Spleen (tissue), 11 donors: Measurements from ENCODE around the gene KLHDC3. TPM values are rescaled to one million over a fixed set of nuclear protein-coding genes. Genes with fewer than 3 reads are reported as not detected.

ENCODE experiments used
- DNase-seq: peaks from one replicate; pipeline ENCODE4 v3.0.0-alpha.2; 2020
- H3K27ac ChIP-seq, 8 donors: fragments of 200-600 bp; sonication (generic) in 7 of 8; 1 replicate in 4 of 8; 2 replicates in 4 of 8; pipeline versions ENCODE4 v1.5.0 to v1.8.0; 2016 to 2021; ENCODE audit warnings: inconsistent platforms in 4 of 8, mild to moderate bottlenecking in 4 of 8, moderate library complexity in 1 of 8
- H3K27me3 ChIP-seq, 7 donors: fragments of 200-600 bp; sonication (generic) in 6 of 7; replicated peaks in 1 of 7; 1 replicate in 4 of 7; 2 replicates in 3 of 7; pipeline versions ENCODE4 v1.5.0 to v1.8.0; 2016 to 2021; ENCODE audit warnings: inconsistent platforms in 3 of 7, mild to moderate bottlenecking in 1 of 7
- H3K36me3 ChIP-seq, 6 donors: fragments of 200-600 bp; sonication (generic) in 5 of 6; 1 replicate in 4 of 6; 2 replicates in 2 of 6; pipeline versions ENCODE4 v1.5.0 to v1.8.0; 2016 to 2021; ENCODE audit warnings: inconsistent platforms in 2 of 6
- H3K4me1 ChIP-seq, 6 donors: fragments of 200-600 bp; sonication (generic) in 5 of 6; 1 replicate in 3 of 6; 2 replicates in 3 of 6; pipeline versions ENCODE4 v1.5.0 to v1.8.0; 2016 to 2021; ENCODE audit warnings: inconsistent platforms in 3 of 6
- H3K4me3 ChIP-seq, 8 donors: fragments of 200-600 bp; sonication (generic) in 7 of 8; 1 replicate in 4 of 8; 2 replicates in 4 of 8; pipeline versions ENCODE4 v1.5.0 to v1.8.0; 2016 to 2021; ENCODE audit warnings: inconsistent platforms in 4 of 8, mild to moderate bottlenecking in 4 of 8, moderate library complexity in 2 of 8
- H3K9me3 ChIP-seq, 8 donors: fragments of 200-600 bp; sonication (generic) in 7 of 8; 1 replicate in 4 of 8; 2 replicates in 4 of 8; pipeline versions ENCODE4 v1.5.0 to v1.8.0; 2016 to 2021; ENCODE audit warnings: inconsistent platforms in 4 of 8
- CTCF ChIP-seq, 11 experiments: fragments of 200-600 bp in 7 of 11; fragments of 450-650 bp in 4 of 11; sonication (generic) in 4 of 11; IDR thresholded peaks in 8 of 11; conservative IDR thresholded peaks in 3 of 11; 1 replicate in 7 of 11; 2 replicates in 4 of 11; pipeline versions ENCODE4 v1.4.0 to v1.8.0; 2016 to 2021; ENCODE audit warnings: antibody characterized with exemption in 11 of 11, inconsistent platforms in 4 of 11, mild to moderate bottlenecking in 1 of 11
- POLR2A ChIP-seq, 3 donors: fragments of 450-650 bp; IDR thresholded peaks; one replicate each; pipeline ENCODE4 v1.5.1; 2017; ENCODE audit warnings: antibody characterized with exemption in 3 of 3, mild to moderate bottlenecking in 1 of 3
- POLR2AphosphoS5 ChIP-seq, 3 donors: sonication (generic); formaldehyde crosslinking; IDR thresholded peaks; one replicate each; pipeline ENCODE4 v1.5.1; 2017; ENCODE audit warnings: antibody characterized with exemption in 3 of 3
- WGBS, 5 donors: extraction: QIAGEN DNeasy Blood & Tissue Kit in 3 of 5; methylation state at CpG; one replicate each; pipeline versions ENCODE4 v1.1.5 to v1.1.7; 2013 to 2018; 5-methylcytosine and 5-hydroxymethylcytosine counted together
- intact Hi-C: fragments of 100-400 bp; cut with DNase I; formaldehyde crosslinking; loops from one replicate; pipeline ENCODE4 v1.15.0; 2023; ENCODE audit warnings: low total_unique reads
- polyA plus RNA-seq, 3 donors: library from polyadenylated mRNA; stranded (reverse); fragments of 200-250 nt; gene quantifications; one replicate each; pipeline ENCODE4 v1.2.1, GENCODE V29; 2013
- total RNA-seq, 7 donors: library from RNA; depleted of rRNA in 3 of 7; stranded (reverse); fragments of >200 nt in 3 of 7; fragmentation: NEBNext Ultra II Directional in 4 of 7; extraction: Animal tissue kit (Norgen Biotek cat#: 25700) in 4 of 7; gene quantifications; one replicate each; pipeline versions ENCODE4 v1.1.0 to v1.2.1, GENCODE V29; 2016 to 2021
- donor health status: healthy with polysubstance abuse.
- donor health status: DM: no; HTN: no; CAD: no; lungs with moderate emphysema.
- donor health status: DM: no; HTN: no; CAD: no.
- donor health status: Bipolar disorder and iron deficiency.
- donor health status: healthy.
- donor health status: DM: no; HTN: no; CAD: no.
- donor health status: DM: yes; HTN: yes; CAD: no.

KLHDC3 gene
- total and polyA plus RNA-seq, 10 donors, result 37.3 to 89.2 (median 66.0) TPM

DNA sequence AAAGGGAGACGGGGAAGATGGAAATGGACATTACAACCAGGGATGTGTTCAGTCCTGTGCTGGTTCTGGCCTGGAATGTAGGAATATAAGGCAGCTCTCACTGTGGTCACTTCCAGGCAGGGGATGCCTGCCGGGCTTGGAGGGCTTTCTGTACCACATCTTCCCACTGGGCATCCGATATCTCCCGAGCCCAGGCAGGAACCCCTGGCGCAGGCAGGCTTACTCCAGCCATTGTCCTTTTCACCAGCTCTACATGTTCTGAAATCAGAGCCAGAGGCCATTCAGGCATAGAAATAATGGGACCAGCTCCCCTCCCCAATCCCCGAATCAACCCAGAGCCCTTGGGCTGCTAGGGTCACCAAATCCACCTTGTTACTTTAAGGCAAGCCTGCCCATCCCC is 1.7 kb upstream of the KLHDC3 start:
- Histone ChIP-seq H3K36me3 (peaks cover 0 to 68% (median 50%) of the 10 kb centered on the region in 6 donors), H3K4me1 (peaks cover 36 to 68% (median 45%) of the 10 kb centered on the region in 6 donors), H3K27me3 (no peaks in the 10 kb centered on the region), H3K27ac (peak overlapping the region in 3 of 8 donors; percentile 83 to 91 (median 90)), H3K4me3 (peak overlapping the region in 2 of 8 donors; percentile 89 to 90), H3K9me3 (no peaks in the 10 kb centered on the region)
- 82 to 91% (median 89%) methylated on average over 6 of the region's 6 CpGs for WGBS, 5 donors
- DNase-seq, result no peak
- TF ChIP-seq POLR2AphosphoS5 (IDR thresholded peaks at IDR 0.05), result no peak
- intact Hi-C loops, result no loop called here

DNA sequence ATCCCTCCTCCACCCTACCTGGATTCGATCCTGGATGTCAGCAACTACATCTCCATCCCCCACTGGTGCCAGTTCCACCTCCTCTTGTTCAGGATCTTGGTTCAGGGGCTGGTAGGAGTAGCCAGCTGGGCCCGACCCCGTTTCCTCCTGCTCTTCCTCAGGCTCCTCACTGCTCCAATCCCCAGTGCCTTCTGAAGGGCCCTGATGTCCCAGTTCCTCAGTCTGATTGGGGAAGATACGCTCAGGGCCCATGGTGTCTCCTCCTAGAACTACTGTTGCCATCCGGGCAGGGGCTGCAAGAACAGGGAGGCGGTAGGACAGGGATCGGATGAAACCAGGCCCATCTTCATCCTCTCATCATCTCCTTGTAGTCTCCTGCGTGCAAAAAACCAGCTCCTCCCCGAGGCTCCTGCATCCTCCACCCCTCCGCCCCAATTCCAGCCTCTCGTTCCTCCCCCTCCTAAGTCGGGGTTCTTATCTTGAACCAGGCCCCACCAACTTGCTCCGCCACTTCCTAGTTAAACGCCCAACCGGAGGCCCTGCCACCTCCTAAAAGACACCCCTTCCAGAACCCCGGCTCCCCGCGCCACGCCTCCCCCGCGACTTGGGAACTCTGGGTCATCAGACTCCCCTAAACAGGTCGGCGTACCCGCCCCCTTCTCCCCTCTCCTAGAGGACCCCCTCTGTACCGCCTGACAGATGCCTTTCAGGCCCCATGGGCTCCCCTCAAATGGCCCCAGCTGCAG is 779 bp upstream of the KLHDC3 start:
- Histone ChIP-seq H3K27me3 (no peaks in the 10 kb centered on the region), H3K4me3 (peak overlapping the region; percentile 54 to 90 (median 81)), H3K36me3 (peaks cover 0 to 68% (median 52%) of the 10 kb centered on the region in 6 donors), H3K27ac (peak overlapping the region; percentile 62 to 91 (median 82)), H3K9me3 (no peaks in the 10 kb centered on the region), H3K4me1 (peaks cover 36 to 77% (median 50%) of the 10 kb centered on the region in 6 donors)
- no peak for TF ChIP-seq POLR2A (IDR thresholded peaks at IDR 0.05)
- no peak for TF ChIP-seq POLR2AphosphoS5 (IDR thresholded peaks at IDR 0.05)
- no peak for TF ChIP-seq CTCF (IDR thresholded peaks at IDR 0.05 in 8 of 11, conservative IDR thresholded peaks at IDR 0.05 in 3 of 11)
- intact Hi-C loops, result no loop called here
- no peak for DNase-seq
- WGBS, 5 donors, result 1 to 3% (median 2%) methylated on average over 25 of the region's 25 CpGs

DNA sequence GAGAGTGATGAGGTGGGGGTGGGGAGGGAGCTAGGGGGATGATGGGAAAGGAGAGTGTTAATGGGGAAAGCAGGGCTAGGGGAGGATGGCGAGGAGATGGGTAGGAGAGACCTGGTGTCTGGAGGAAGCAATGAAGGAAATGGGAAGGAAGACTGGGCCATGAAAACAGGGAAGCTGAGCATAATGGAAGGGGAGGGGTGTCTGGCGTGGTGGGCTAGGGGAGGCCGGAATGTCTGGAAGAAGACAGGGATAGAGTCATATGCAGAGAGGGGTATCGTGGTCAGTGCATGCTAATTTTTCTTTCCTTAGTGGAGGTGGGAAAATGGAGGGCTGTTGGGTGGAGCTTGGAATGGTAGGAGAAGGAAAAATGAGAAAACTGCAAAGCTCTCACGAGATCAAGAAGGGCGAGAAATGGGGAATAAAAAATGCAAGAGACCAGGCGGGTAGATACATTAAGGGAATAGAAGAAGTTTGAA is 423 bp downstream of the KLHDC3 start:
- peak overlapping the region in 7 of 8 donors; percentile 75 to 91 (median 83) for H3K27ac ChIP-seq
- H3K9me3 ChIP-seq, result no peaks in the 10 kb centered on the region
- no peaks in the 10 kb centered on the region for H3K27me3 ChIP-seq
- H3K4me1 ChIP-seq, result peaks cover 36 to 71% (median 50%) of the 10 kb centered on the region in 6 donors
- no peak for DNase-seq
- WGBS, 5 donors, result 0 to 2% (median 1%) methylated on average over 7 of the region's 7 CpGs
- TF ChIP-seq CTCF (IDR thresholded peaks at IDR 0.05 in 8 of 11, conservative IDR thresholded peaks at IDR 0.05 in 3 of 11), result no peak
- TF ChIP-seq POLR2AphosphoS5 (IDR thresholded peaks at IDR 0.05), result no peak
- no peak for TF ChIP-seq POLR2A (IDR thresholded peaks at IDR 0.05)
- peak overlapping the region; percentile 66 to 90 (median 81) for H3K4me3 ChIP-seq
- intact Hi-C loops, result no loop called here
- peaks cover 0 to 68% (median 52%) of the 10 kb centered on the region in 6 donors for H3K36me3 ChIP-seq

GRCh38 chr6:43016176-43016942 is 2.3 kb downstream of the KLHDC3 start:
- no peak for TF ChIP-seq CTCF (IDR thresholded peaks at IDR 0.05 in 8 of 11, conservative IDR thresholded peaks at IDR 0.05 in 3 of 11)
- TF ChIP-seq POLR2AphosphoS5 (IDR thresholded peaks at IDR 0.05), result no peak
- TF ChIP-seq POLR2A (IDR thresholded peaks at IDR 0.05), result no peak
- Histone ChIP-seq H3K36me3 (peaks cover 0 to 63% (median 37%) of the 10 kb centered on the region in 6 donors), H3K27me3 (no peaks in the 10 kb centered on the region), H3K4me1 (peaks cover 43 to 76% (median 59%) of the 10 kb centered on the region in 6 donors), H3K4me3 (peak overlapping the region in 1 of 8 donors; percentile 35), H3K9me3 (no peaks in the 10 kb centered on the region), H3K27ac (peak overlapping the region in 3 of 8 donors; percentile 26 to 90 (median 27))
- intact Hi-C loops, result no loop called here
- no peak for DNase-seq
- WGBS, 5 donors, result 73 to 80% (median 77%) methylated on average over 5 to 7 of the region's 7 CpGs
